HEK293 (cell line): Measurements from ENCODE around the gene BAIAP2L2.

Experiments used
- CTCF ChIP-seq: fragments of 450-650 bp; formaldehyde crosslinking; IDR thresholded peaks from 2 replicates; pipeline ENCODE4 v1.5.1; 2016; ENCODE audit warnings: missing biosample characterization, missing genetic modification characterization
- ZNF121 ChIP-seq: fragments of 450-650 bp; formaldehyde crosslinking; IDR thresholded peaks from 2 replicates; pipeline ENCODE4 v1.5.1; 2016; ENCODE audit warnings: missing biosample characterization, missing genetic modification characterization
- ZNF175 ChIP-seq: fragments of 450-650 bp; formaldehyde crosslinking; IDR thresholded peaks from 2 replicates; pipeline ENCODE4 v1.5.1; 2016; ENCODE audit warnings: missing biosample characterization, missing genetic modification characterization
- ZNF280D ChIP-seq: fragments of 450-650 bp; formaldehyde crosslinking; IDR thresholded peaks from 2 replicates; pipeline ENCODE4 v1.5.1; 2016; ENCODE audit warnings: missing biosample characterization, missing genetic modification characterization
- ZNF544 ChIP-seq: fragments of 450-650 bp; formaldehyde crosslinking; IDR thresholded peaks from 2 replicates; pipeline ENCODE4 v1.5.0; 2017; ENCODE audit warnings: missing biosample characterization, missing genetic modification characterization

- TF ChIP-seq ZNF280D = no peak
- no peak for TF ChIP-seq CTCF (tag by site-specific recombination)
- TF ChIP-seq ZNF121 (tag by site-specific recombination) = no peak
- no peak for TF ChIP-seq ZNF175 (tag by site-specific recombination)
- TF ChIP-seq ZNF544 (tag by site-specific recombination) = no peak
These were observed 25.0 kb downstream of the BAIAP2L2 start for GRCh38 chr22:38085501-38085900.
